Mesenteric fat pad (tissue), 1 donor: ENCODE measurements around the gene CLK2. TPM values are rescaled to one million over a fixed set of nuclear protein-coding genes. Genes with fewer than 3 reads are reported as not detected.
"Not testable (repeated sequence)": the region's sequence is repeated elsewhere in the genome, so short reads cannot be mapped to it uniquely, and the experiment has no call there.

ENCODE experiments used
- DNase-seq: peaks from one replicate; pipeline ENCODE4 v3.0.0-alpha.2; 2020; ENCODE audit warnings: low spot score
- total RNA-seq: library from RNA; stranded (reverse); fragmentation: NEBNext Ultra II Directional; extraction: Animal tissue kit (Norgen Biotek cat#: 25700); gene quantifications from one replicate; pipeline ENCODE4 v1.2.1, GENCODE V29; 2021
- donor health status: DM: yes; HTN: yes; CAD: no.

Gene CLK2
- total RNA-seq, 1 donor from 2014 or later, result 34.7 TPM

DNA sequence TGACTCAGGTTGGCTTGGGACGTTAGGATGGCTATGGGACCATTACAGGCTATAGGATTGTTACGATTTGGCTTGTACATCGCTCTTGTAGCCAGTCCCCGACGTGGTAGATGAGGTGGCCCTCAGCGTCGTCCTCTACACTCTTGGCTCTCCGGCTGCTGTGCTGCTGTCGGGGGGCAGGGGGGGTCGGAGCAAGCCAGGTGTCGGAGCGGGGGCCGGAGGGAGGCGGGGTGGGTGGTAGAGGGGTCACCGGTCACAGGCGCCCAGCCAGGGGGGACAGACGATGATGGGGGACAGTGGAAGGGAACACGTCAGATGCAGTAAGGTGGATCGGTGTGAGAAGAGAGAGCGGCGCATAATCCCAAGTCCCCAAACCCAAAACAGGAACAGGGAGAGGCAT lies 4.7 kb downstream of the CLK2 start:
- DNase-seq, result no peak

DNA sequence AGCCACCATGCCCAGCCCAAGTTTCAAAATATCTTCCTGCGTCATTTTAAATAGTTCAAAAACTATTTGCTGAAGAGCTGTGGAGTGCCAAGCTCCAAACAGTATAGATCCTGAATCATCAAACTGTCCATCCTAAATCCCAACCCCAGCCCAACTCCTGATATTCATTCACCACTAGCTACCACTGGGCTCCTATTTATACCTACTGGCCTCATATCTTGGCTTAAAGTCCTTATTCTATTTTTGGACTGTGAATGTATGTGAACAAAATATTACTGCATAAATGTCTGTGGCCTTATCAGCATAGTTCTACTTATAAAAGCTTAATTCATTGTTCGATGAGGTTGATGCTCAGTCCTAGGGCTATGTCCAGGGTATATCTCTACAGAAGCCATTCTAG lies 5.9 kb downstream of the CLK2 start:
- DNase-seq, result no peak

DNA sequence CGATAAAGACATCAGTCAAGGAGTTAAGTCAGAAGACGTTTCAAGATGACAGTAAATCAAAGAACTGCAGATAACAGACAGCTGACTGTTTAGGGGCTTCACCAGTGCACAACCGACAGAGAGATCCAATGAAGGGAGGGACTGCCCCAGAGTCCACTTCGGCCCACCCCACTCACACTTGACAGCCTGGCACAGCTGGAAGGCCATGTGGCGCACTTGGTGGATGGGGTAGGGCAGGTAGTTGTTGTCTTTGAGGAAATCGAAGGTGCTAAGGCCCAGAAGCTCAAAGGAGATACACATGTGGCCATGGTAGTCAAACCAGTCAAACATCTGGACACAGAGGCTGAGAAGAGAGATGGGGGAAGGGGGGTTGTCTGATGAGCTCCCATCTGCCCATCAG lies 6.8 kb downstream of the CLK2 start:
- DNase-seq, result no peak

DNA sequence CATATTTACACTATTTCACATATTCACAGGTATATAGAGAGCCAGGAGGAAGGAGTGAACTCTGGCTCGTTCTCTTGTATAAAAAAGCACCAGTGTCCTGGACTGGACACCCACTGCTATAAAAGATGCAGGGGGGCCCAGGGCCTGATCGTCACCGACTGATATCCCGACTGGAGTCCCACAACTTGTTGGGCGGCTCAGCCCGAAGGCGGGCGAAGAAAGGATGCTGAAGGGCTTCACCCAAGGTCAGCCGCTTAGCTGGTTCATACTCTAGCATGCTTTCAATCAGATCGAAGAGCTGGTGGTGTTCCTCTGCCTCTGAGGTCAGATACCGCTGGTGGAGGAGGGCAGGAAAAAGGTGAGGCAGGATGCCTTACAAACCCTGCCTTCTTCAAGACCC lies 10.2 kb downstream of the CLK2 start:
- no peak for DNase-seq

DNA sequence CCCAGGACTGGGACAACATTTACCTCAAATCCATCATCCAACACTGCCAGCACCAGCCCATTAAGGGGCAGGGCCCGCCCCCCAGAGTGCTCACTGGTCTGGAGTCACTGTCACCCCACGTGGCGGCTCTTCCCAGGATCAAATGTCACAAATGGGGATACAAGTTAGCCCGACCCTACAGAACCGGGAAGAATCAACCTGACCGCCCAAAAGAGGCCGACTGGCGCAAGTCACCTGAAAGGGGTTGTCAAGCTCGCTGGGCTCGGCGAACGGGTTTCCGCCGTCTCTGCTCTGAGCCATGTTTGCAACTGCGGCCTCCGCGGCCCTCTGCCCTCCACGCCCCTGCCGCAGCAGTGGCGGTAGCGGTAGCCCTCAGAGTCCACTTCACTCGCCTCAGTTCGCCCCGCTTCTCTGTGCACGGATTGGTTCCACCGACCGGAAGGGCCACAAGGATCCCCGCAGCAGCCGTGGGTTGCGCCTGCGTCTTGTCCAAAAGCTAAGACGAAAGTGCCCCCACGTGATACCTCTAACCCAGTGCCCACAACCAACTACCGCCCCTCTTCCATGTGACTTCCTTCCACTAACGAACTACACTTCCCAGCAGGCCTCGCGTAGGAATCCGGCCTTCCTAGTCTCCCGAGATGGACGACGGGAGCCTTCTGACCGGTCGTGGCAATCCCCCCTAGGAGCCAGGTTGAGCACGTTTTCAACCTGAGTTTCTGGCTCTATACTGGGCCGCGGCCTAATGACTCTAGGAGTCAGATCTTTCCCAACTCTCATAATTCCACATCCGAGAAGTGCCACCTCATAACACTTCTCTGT lies 11.2 kb downstream of the CLK2 start, which contains the start of gene SCAMP3:
SCAMP3 (minus strand) TSS at position 509 of the 822 bp plus-strand sequence; CDS start at position 300, 209 bp downstream.
- peak; percentile 95 for DNase-seq

DNA sequence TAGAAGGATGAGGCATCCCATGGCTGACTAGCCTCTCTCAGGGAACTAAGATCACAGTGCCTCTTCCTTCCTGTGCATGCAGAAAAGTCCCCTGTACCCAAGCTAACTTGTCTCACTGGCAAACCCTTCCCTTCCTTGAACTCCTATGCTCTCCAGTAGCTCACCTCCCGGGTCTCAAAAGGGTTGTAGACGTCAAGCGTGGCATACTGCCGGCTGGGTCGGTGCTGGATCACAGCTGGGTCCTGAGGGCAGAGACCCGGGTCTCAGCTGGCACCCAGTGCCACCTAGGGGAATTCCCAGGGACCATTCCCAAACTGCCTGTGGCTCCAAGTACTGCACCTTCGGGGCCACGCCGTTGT lies 11.8 kb downstream of the CLK2 start:
- no peak for DNase-seq

DNA sequence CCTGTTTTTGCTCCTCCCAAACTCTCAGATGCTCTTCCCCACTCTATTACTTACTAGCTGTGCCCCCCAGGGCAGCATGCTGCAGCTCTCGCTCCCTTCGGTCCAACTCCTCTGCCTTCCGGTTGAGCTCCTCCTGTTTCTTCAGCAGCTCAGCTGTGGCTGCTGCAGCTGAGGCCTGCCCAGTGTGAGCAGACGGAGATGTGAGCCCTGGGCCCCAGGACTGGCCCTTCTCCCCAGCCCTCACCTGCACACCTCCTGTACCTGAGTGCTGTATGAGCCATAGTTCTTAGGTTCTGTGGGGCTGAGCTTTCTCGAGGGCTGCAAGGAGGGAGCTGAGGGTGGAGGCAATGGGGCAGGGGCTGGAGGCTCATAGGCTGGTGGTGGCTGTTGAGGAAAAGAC lies 13.0 kb downstream of the CLK2 start:
- DNase-seq, result no peak

DNA sequence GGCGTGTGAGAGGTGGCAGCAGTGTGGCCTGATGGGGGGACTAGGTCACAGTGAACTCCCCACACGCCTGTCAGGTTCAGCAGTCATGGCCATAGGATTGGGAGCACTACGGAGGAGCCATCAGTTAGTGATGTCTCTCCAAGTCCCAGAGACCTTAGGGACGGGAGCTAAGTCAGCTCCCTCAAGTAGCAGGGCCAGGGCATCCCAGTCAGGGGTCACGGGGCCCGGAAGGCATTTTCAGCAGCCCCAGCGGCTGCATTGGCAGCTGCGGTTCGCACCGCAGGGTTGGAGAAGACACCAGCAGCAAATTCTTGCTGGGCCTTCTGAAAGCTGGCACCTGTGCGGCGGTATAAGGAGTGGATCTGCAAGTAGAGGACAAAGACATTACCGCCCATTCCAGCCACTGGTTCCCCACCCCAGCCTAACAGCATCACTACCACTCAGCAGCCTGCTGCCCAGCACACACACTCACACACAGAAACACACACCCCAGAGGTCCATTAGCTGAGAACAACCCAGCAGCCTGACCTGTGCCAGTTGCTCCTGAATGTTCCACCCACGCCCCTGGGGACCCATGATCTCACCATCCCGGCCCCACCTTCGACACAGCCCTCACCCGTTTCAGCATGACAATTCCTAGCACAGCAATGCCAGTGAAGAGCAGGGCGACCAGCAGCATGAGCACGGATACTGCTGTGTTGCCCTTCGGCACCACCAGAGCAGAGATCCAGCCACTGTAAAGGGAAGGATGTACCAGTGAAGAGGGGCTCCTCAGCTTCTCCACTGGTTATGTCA lies 17.0 kb downstream of the CLK2 start:
- DNase-seq, result no peak

DNA sequence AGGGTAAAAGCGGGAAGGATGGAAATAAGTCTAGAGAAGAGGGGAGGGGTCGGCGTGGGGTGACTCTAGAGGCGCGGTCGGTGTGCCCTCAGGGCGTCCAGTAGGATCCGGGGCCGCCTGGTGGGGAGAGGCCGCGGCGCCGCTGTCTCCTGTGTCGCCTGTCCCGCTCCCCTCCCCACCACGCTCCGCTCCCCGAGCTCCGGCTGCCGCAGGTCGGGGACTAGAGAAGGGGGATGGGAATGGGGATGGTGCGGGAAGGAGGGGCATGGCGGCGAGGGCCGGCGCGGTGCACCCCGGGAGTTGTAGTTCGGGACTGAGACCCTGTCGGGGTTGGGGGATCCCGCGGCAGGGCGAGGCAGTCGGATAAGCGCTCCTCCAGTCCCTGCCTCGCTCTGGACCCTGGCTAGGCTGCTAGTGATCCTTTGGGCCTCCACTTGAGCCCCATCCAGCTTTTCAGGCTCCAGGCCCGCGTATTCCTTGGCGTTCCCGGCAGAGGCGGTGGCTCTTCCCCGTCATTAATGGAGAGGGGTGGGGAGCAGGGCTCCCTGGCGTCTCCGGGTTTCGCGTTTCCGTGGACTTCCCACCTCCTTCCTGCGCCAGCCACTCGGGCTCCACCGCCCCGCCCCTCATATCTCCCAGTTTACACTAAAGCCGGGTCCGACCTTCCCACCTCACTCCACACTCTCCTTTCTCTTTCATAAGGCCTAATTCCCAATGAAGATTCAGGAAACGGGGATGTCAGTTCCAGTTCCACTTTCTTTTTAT lies 17.9 kb downstream of the CLK2 start, which contains the start of gene ENTREP3:
ENTREP3 (minus strand) TSS at position 241 of the 765 bp plus-strand sequence. CDS start 606 bp downstream, outside the sequence.
- DNase-seq, result peak; percentile 97

DNA sequence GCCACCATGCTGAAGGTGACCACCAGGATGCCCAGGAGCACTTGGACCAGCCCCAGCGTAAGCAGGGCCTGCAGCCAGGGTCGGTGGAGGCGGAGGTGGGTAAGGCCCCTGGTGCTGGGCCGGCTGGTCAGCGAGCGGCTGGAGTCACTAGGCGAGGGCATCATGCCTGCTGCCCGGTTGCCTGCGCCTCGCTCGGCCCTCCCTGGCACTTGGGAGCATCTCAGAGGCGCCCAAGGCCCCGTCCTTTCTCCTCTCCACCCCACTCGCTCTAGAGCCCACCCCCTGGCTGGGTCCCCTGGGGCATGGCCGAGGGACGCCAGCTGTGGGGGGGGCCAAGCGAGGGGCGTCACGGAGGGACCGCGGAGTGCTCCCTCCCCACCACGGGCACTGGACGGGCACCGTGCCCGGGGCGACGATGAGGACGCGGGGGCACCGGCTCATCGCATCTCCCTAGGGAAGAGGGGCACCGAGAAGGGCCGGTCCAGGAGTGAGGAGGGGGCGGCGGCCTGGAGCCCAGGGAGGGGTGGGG lies 18.5 kb downstream of the CLK2 start:
- no peak for DNase-seq

DNA sequence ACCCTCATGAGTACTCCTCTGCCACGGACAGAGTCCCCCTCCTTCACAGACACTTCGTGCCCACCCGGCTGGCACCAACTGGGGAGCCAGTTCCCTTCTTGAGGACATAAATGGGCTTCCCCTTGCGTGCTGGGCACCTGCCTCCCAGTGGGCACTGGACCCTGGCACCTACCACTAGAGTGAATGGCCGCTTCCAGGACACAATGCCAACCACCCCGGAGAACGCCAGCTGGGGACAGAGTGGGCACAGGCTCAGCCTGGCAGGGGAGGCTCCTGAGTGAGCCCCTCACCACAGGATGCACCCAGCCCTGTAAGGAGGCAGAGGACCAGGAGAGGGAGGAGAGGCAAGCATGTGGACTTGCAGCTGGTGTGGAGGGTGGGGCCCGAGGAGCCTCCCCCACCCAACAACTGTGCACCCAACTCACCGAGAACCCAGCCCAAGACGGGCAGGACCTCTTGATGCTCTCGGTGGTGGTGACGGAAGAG lies 19.0 kb downstream of the CLK2 start:
- no peak for DNase-seq

DNA sequence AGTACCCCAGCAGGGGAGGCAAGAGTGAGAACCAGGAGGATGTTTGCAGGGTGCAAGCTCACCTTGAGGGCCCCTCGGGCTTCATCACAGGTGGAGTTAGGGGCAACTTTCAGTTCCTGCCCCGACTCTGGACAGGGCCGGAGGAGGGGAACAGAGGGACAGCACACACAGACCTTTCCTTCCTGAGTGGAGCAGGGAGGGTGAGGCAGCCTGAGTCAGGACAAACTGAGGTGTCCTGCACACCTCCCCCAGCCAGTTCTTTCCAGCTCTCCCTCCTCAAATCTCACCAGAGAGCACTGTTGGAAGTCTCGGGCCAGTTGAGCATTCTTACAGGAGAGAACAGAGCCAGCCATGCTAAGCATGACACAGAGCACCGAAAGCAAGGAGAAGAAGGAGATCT lies 19.5 kb downstream of the CLK2 start:
- DNase-seq, result no peak

DNA sequence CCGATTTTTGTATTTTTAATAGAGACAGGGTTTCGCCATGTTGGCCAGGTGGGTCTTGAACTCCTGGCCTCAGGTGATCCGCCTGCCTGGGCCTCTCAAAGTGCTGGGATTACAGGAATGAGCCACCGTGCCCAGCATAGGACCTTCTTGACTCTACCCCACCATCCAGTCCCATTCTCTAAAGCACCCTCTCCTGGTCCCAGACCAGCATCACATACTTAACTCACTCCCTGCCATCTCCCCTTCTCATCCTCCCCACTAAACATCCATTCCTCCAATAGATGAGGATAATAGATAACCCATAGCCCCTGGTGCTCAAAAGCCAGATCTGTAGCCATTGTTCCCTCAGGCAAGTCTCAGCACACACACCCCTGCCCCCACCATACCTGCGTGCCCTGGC lies 20.1 kb downstream of the CLK2 start:
- no peak for DNase-seq

DNA sequence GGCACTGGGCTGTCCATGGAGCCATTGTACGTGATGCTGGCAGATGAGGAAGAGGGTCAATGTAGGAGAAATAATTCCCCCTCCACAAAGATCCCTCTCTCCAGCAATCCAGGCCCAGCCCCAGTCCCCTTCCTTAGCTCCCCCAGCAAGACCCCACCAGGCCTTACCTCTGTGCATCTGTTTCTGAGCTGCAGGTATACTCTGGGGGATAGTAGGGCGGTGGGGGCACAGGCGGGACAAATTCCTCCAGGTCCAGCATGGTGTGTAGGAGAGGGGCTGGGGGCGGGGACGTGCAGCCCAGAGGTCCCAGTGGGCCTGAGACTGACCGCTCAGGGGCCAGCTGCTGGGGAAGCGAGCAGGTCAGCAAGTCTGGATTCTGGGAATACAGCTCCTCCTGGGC lies 21.7 kb downstream of the CLK2 start:
- DNase-seq, result no peak

DNA sequence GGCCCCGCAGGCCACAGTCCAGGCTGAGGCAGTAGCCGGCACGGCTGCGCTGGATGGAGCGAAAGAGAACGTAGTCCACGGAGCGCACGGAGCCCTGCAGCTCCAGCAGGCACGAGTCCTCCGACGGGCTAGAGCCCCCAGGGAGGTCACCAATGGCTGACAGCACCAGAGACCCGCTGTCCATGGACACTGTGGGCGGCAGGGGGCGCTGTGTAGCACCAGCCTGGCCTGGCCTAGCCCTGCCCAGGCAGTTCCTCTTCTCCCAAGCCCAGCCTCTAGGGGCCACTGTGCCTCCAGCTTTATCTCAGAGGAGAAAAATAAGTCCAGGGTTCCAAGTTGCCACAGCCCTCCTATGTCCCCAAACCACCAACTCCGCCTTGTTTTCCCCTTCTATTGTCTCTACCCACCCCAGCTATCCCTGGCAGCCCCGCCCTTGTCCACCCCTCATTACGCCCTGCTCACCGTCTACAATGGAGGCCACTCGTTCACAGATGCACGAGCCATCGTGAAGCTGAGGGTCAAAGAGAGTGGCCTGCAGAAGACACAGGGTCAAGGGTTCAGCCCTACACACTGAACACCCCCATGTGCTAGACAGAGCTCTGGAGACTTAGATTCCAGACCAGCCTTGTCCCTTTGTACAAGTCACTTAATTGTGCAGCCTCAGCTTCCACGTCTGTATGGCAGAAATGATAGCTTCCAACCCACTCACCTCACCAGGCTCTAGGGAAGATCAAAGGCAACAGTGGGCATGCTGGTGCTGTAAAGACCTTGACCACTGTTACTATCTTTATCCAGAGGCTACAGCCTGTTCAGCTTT lies 22.5 kb downstream of the CLK2 start:
- DNase-seq, result peak; percentile 97

DNA sequence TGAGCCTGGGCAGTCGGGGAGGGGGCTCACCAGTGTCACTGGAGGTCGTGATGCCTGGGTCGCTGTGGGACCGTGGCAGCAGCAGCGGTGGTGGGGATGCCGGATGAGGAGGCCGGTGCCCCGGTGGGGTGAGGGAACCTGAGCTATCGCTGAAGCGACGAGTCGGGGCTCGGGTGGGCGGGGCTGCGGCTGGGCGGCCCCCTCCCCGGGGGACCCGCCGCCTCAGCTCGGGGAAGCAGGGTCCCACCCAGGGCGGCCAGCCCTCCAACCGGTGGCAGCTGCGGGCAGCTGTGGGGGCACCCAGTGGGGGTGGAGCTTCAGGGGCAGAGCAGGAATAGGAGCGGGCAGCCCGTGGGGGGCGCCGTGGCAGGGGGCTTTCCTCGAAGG lies 23.1 kb downstream of the CLK2 start:
- DNase-seq, result no peak

DNA sequence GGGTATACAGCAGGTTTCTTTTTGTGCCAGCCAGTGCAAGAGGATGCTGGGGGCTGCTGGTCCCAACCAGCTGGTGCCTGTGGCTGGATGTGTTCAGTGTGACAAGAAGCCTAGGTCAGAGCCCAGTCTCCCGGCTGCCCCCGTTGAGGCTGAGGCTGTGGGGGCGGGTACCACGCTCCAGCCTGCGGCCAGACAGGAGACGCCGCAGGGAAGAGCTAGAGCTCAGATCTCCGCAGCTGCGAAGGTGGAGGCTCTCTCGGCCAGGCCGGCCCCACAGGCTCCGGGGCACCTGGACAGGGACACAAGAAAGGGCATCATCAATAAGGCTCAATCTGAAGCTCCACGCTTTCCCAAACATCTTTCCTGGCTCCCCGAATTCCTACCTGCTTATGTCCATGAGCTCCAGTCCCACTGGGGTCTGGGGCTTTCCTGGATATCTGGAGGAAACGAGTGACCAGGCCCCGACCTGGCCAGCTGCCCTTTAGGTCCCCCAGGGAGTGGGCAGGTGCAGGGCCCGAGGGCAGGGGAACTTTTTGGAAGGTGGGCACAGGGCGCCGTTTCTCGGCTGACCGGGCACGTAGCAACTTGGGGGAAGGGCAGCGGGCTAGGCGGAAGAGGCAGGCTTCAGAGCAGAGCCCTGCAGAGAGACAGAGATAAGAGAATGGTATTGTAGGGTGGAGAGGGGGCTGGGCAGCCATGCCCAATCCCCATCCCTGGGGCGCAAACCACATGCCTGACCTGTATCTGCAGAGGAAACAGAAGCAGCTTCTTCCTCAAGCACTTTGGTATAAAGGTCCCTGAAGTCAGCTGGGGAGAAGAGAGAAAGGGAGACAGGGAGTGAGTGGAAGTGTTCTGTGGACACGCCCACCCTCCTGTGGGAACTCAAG lies 25.4 kb downstream of the CLK2 start:
- DNase-seq, result no peak

DNA sequence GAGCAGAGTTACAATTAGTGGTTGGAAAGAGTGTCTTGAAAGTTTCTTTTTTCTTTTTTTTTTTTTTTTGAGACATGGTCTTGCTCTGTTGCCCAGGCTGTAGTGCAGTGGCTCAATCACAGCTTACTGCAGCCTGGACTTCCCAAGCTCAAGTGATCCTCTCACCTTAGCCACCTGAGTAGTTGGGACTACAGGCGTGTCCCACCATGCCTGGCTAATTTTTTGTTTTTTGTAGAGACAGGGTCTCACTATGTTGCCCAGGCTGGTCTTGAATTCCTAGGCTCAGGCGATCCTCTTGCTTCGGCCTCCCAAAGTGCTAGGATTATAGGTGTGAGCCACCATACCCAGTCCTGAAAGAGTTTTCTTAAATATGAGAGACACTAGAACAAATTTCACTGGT lies 26.5 kb downstream of the CLK2 start:
- DNase-seq, result not testable (repeated sequence)

DNA sequence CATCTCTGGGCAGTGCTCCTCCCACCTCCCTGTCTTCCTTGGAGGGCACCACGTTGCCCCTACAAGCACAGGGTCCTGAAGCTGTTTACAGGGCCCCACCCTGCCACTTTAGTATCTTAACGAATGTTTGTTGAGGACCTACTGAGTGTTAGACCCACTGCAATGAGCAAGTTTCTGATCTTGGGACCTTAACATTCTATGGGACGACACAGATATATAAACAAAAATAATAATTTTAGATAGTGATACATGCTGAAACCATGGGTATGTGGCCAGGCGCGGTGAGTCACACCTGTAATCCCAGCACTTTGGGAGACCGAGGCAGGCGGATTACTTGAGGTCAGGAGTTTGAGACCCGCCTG lies 28.2 kb downstream of the CLK2 start:
- DNase-seq, result no peak
